Upper lobe of left lung (tissue), 6 donors: ENCODE measurements around the gene KRT78. TPM values are rescaled to one million over a fixed set of nuclear protein-coding genes. Genes with fewer than 3 reads are reported as not detected.

ENCODE experiments used
- ATAC-seq, 2 donors: fragments of 200-7000 bp; cut with Tn5 transposase; one replicate each; pipeline ENCODE4 v1.9.1; 2022; ENCODE audit warnings: mild to moderate bottlenecking in 2 of 2, moderate library complexity in 2 of 2; ENCODE audit not compliant: low FRiP score in 2 of 2
- DNase-seq, 2 donors: peaks; one replicate each; pipeline ENCODE4 v3.0.0-alpha.2; 2019 to 2020
- H3K27ac ChIP-seq, 4 donors: fragments of 200-600 bp; sonication (generic); one replicate each; pipeline ENCODE4 v1.5.1; 2016 to 2019
- H3K27me3 ChIP-seq, 4 donors: fragments of 200-600 bp; sonication (generic); one replicate each; pipeline ENCODE4 v1.5.1; 2017 to 2019
- H3K36me3 ChIP-seq, 4 donors: fragments of 200-600 bp; sonication (generic); one replicate each; pipeline ENCODE4 v1.5.1; 2016 to 2019
- H3K4me1 ChIP-seq, 4 donors: fragments of 200-600 bp; sonication (generic); one replicate each; pipeline ENCODE4 v1.5.1; 2018 to 2019
- H3K4me3 ChIP-seq, 4 donors: fragments of 200-600 bp; sonication (generic); one replicate each; pipeline ENCODE4 v1.5.1; 2017 to 2019; ENCODE audit warnings: mild to moderate bottlenecking in 2 of 4, moderate library complexity in 1 of 4
- H3K9me3 ChIP-seq, 4 donors: fragments of 200-600 bp; sonication (generic); one replicate each; pipeline ENCODE4 v1.5.1; 2018 to 2019
- CTCF ChIP-seq, 6 experiments: fragments of 450-650 bp in 4 of 6; fragments of 200-600 bp in 2 of 6; sonication (generic) in 2 of 6; IDR thresholded peaks; one replicate each; pipeline ENCODE4 v1.5.1; 2016 to 2019; ENCODE audit warnings: antibody characterized with exemption in 6 of 6
- EP300 ChIP-seq, 4 donors: sonication (generic); formaldehyde crosslinking; IDR thresholded peaks; one replicate each; pipeline ENCODE4 v1.5.1; 2017; ENCODE audit warnings: antibody characterized with exemption in 4 of 4, control low read depth in 2 of 4
- POLR2A ChIP-seq, 4 donors: fragments of 450-650 bp; IDR thresholded peaks; one replicate each; pipeline ENCODE4 v1.5.1; 2016 to 2017; ENCODE audit warnings: antibody characterized with exemption in 4 of 4, mild to moderate bottlenecking in 2 of 4
- POLR2AphosphoS5 ChIP-seq, 2 donors: sonication (generic); formaldehyde crosslinking; IDR thresholded peaks; one replicate each; pipeline ENCODE4 v1.5.1; 2017; ENCODE audit warnings: antibody characterized with exemption in 2 of 2
- WGBS, 2 donors: methylation state at CpG; one replicate each; pipeline ENCODE4 v1.1.5; 2017 to 2018; 5-methylcytosine and 5-hydroxymethylcytosine counted together
- total RNA-seq, 6 donors: library from RNA; depleted of rRNA in 4 of 6; stranded (reverse); fragments of >200 nt in 4 of 6; gene quantifications; one replicate each; pipeline versions ENCODE4 v1.1.0 to v1.2.1, GENCODE V29; 2016 to 2021
- donor health status: DM: no; HTN: no; CAD: no; lungs with moderate emphysema.
- donor health status: DM: no; HTN: yes; CAD: no; lungs with severe emphysema.

The KRT78 gene
- total RNA-seq, 6 donors from 2014 or later, result 0.13 to 0.30 TPM; not detected in 4

DNA sequence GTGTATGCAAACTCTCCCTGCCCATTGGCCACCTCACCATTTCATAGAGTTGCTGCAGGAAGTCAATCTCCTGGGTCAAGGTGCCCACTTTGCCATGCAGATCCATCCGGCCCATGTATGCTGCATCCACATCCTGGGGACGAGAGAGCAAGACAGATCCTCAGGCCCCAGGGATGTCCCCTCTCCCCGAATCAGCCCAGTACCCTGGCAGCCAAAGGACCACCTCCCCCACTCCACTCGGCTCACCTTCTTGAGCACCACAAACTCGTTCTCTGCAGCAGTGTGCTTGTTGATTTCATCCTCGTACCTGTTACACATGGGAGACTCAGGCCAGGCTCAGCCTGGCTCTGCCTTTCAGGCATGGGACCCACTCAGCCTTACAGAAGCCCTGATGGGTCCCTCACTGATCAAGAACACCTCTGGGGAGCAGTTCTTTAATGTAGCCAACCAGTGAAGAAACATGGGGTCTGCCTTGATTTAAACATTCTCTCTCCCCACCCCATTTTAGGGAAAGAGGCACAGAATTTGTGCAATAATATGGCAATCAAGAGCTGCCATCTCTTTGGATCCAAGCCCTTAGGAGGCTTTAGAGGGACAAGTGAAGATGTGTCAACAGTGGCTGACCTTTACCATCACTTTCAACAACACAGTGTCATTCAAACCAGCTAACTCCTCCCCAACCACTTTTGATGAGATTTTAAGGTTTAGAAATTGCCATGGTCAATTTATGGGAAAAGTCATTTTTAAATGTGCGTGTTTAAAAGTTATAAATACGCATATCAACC is 18.6 kb downstream of the KRT78 start:
- TF ChIP-seq CTCF (IDR thresholded peaks at IDR 0.05), result no peak
- TF ChIP-seq POLR2AphosphoS5 (IDR thresholded peaks at IDR 0.05), result no peak
- TF ChIP-seq POLR2A (IDR thresholded peaks at IDR 0.05), result no peak
- H3K4me1 ChIP-seq, result no peaks in the 10 kb centered on the region

GRCh38 chr12:52828591-52829021 is 20.2 kb downstream of the KRT78 start:
- TF ChIP-seq CTCF (IDR thresholded peaks at IDR 0.05) (no peak), POLR2AphosphoS5 (IDR thresholded peaks at IDR 0.05) (no peak)
- no peak overlapping the region for H3K4me3 ChIP-seq
- ATAC-seq, result no peak
- 23 to 25% methylated on average over 2 of the region's 2 CpGs for WGBS, 2 donors
- DNase-seq, result no peak
- no peaks in the 10 kb centered on the region for H3K36me3 ChIP-seq
- no peaks in the 10 kb centered on the region for H3K4me1 ChIP-seq
- H3K27ac ChIP-seq, result no peak overlapping the region
- H3K9me3 ChIP-seq, result no peaks in the 10 kb centered on the region
- no peaks in the 10 kb centered on the region for H3K27me3 ChIP-seq

More for the DNA sequence above, 18.6 kb downstream of the KRT78 start:
- Histone ChIP-seq H3K9me3 (no peaks in the 10 kb centered on the region), H3K27me3 (no peaks in the 10 kb centered on the region), H3K4me3 (no peak overlapping the region), H3K27ac (no peak overlapping the region), H3K36me3 (no peaks in the 10 kb centered on the region)
- DNase-seq, result no peak
- ATAC-seq, result no peak
- WGBS, 2 donors, result 84 to 85% methylated on average over 7 to 8 of the region's 8 CpGs

- no peaks in the 10 kb centered on the region for H3K9me3 ChIP-seq
- H3K27ac ChIP-seq, result no peak overlapping the region
- no peak for TF ChIP-seq CTCF (IDR thresholded peaks at IDR 0.05)
- no peak for TF ChIP-seq POLR2A (IDR thresholded peaks at IDR 0.05)
- TF ChIP-seq POLR2AphosphoS5 (IDR thresholded peaks at IDR 0.05), result no peak
- no peak overlapping the region for H3K4me3 ChIP-seq
- no peaks in the 10 kb centered on the region for H3K27me3 ChIP-seq
- H3K36me3 ChIP-seq, result no peaks in the 10 kb centered on the region
- no peak for DNase-seq
- no peak for ATAC-seq
- no peaks in the 10 kb centered on the region for H3K4me1 ChIP-seq
These were observed 20.6 kb downstream of the KRT78 start for GRCh38 chr12:52828156-52828555.

DNA sequence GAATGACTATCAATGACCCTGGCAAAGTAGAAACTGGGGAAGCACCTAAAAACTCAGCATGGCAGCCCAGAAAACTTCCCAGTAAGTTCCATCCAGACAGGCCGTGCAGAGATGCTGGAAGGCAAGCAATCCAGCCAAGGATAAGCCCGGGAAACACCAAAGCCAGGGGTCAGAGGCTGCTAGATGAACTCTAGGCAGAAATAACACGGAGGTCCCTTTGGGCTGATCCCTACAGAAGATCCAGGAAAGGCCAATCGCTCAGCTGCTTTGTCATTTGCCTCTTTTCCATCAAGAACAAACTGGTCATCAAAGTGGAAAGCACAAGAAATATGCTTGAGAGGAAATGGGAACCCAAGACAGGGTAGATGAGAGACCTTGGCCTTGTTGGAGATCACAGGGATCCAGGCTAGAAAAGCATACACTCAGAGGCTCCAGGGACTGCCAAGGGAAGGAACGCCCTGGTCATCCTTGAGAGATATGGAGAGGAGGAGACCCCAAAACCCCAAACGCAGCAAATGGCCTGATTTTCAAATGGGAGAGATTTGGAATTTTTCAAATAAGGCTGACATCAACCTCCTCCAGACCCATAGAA is 21.2 kb downstream of the KRT78 start:
- WGBS, 2 donors, result 86 to 90% methylated on average over 6 of the region's 6 CpGs
- Histone ChIP-seq H3K27ac (no peak overlapping the region), H3K9me3 (no peaks in the 10 kb centered on the region), H3K27me3 (no peaks in the 10 kb centered on the region), H3K4me3 (no peak overlapping the region), H3K36me3 (no peaks in the 10 kb centered on the region), H3K4me1 (peaks cover 0 to 5% (median under 1%) of the 10 kb centered on the region in 4 donors)
- no peak for ATAC-seq
- TF ChIP-seq POLR2AphosphoS5 (IDR thresholded peaks at IDR 0.05), result no peak
- no peak for TF ChIP-seq CTCF (IDR thresholded peaks at IDR 0.05)
- TF ChIP-seq POLR2A (IDR thresholded peaks at IDR 0.05), result no peak
- TF ChIP-seq EP300 (IDR thresholded peaks at IDR 0.05), result no peak
- DNase-seq, result no peak
